Body of pancreas (tissue), 4 donors: ENCODE results near the gene GLI3. TPM values are rescaled to one million over a fixed set of nuclear protein-coding genes. Genes with fewer than 3 reads are reported as not detected.

ENCODE experiments used
- ATAC-seq: fragments of 150-250 bp; one replicate; pipeline ENCODE4 v1.9.1; 2016
- DNase-seq, 4 donors: peaks; one replicate each; pipeline ENCODE4 v3.0.0-alpha.2; 2019
- H3K27ac ChIP-seq, 4 donors: fragments of 200-600 bp; sonication (generic); 1 replicate in 3 of 4; 2 replicates in 1 of 4; pipeline versions ENCODE4 v1.5.1 to v1.6.1; 2016 to 2019; ENCODE audit warnings: mild to moderate bottlenecking in 1 of 4, mixed read lengths in 1 of 4, moderate library complexity in 1 of 4
- H3K27me3 ChIP-seq, 2 donors: fragments of 200-600 bp; sonication (generic); one replicate each; pipeline ENCODE4 v1.6.0; 2016; ENCODE audit warnings: mild to moderate bottlenecking in 1 of 2
- H3K36me3 ChIP-seq, 2 donors: fragments of 200-600 bp; sonication (generic); replicated peaks in 1 of 2; 2 replicates each; pipeline ENCODE4 v1.5.1; 2016; ENCODE audit warnings: low read depth in 2 of 2; ENCODE audit not compliant: insufficient read depth in 1 of 2
- H3K4me1 ChIP-seq: fragments of 200-600 bp; sonication (generic); one replicate; pipeline ENCODE4 v1.6.0; 2016
- H3K4me3 ChIP-seq, 2 donors: fragments of 200-600 bp; sonication (generic); 1 replicate in 1 of 2; 2 replicates in 1 of 2; pipeline ENCODE4 v1.5.1; 2016 to 2019
- H3K9me3 ChIP-seq, 3 donors: fragments of 200-600 bp; sonication (generic); 1 replicate in 2 of 3; 2 replicates in 1 of 3; pipeline ENCODE4 v1.5.1; 2016
- POLR2A ChIP-seq, 3 donors: fragments of 450-650 bp; IDR thresholded peaks; one replicate each; pipeline ENCODE4 v1.6.1; 2016; ENCODE audit warnings: antibody characterized with exemption in 3 of 3, mild to moderate bottlenecking in 2 of 3
- WGBS, 2 donors: methylation state at CpG; one replicate each; pipeline ENCODE4 v1.1.5; 2017; 5-methylcytosine and 5-hydroxymethylcytosine counted together
- intact Hi-C: fragments of 100-400 bp; cut with DNase I; formaldehyde crosslinking; loops from one replicate; pipeline ENCODE4 v1.15.1; 2023
- total RNA-seq, 2 donors: library from RNA; depleted of rRNA; stranded (reverse); fragments of >200 nt; gene quantifications; one replicate each; pipeline ENCODE4 v1.1.0, GENCODE V29; 2016
- TF ChIP-seq, protein P1 (sequence below), 7 experiments: fragments of 450-650 bp in 4 of 7; fragments of 200-600 bp in 3 of 7; sonication (generic) in 3 of 7; IDR thresholded peaks; one replicate each; pipeline ENCODE4 v1.5.1; 2016 to 2019; ENCODE audit warnings: antibody characterized with exemption in 7 of 7

The GLI3 gene
- total RNA-seq, 2 donors from 2014 or later, result 1.0 to 2.0 TPM

DNA sequence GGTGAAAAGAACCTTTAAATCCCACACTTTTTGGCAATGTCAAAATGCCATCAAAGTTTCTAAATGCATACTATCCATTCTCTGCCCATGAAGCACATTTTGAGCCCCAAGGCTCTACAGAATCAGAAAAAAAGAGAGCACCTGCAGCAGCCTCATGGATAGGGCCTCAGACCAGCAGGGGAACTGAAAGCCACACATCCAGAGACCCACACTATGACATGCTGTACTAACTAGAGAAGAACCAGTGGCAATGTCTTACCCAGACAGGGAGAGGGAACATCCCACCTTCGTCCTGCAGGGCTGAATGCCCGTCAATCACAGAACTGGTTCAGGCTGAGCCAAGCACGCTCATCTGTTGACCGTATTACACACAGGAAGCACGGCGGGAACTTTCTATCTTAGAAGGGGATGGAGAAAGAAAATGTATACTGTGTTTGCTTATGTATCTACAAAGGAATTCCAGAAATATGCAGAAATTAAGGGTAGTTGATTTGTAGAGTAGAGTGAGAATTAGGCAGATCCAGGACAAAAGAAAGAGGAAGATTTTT, 237.2 kb downstream of the GLI3 start:
- ATAC-seq, result no peak
- WGBS, 2 donors, result 82 to 97% methylated on average over 6 of the region's 6 CpGs
- TF ChIP-seq, protein P1, sequence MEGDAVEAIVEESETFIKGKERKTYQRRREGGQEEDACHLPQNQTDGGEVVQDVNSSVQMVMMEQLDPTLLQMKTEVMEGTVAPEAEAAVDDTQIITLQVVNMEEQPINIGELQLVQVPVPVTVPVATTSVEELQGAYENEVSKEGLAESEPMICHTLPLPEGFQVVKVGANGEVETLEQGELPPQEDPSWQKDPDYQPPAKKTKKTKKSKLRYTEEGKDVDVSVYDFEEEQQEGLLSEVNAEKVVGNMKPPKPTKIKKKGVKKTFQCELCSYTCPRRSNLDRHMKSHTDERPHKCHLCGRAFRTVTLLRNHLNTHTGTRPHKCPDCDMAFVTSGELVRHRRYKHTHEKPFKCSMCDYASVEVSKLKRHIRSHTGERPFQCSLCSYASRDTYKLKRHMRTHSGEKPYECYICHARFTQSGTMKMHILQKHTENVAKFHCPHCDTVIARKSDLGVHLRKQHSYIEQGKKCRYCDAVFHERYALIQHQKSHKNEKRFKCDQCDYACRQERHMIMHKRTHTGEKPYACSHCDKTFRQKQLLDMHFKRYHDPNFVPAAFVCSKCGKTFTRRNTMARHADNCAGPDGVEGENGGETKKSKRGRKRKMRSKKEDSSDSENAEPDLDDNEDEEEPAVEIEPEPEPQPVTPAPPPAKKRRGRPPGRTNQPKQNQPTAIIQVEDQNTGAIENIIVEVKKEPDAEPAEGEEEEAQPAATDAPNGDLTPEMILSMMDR (IDR thresholded peaks at IDR 0.05), result no peak
- TF ChIP-seq POLR2A (IDR thresholded peaks at IDR 0.05), result no peak
- DNase-seq, result no peak
- Histone ChIP-seq H3K36me3 (no peaks in the 10 kb centered on the region), H3K9me3 (no peaks in the 10 kb centered on the region), H3K27ac (no peak overlapping the region), H3K4me1 (no peaks in the 10 kb centered on the region), H3K4me3 (no peak overlapping the region), H3K27me3 (no peaks in the 10 kb centered on the region)
- intact Hi-C loops, result no loop called here

DNA sequence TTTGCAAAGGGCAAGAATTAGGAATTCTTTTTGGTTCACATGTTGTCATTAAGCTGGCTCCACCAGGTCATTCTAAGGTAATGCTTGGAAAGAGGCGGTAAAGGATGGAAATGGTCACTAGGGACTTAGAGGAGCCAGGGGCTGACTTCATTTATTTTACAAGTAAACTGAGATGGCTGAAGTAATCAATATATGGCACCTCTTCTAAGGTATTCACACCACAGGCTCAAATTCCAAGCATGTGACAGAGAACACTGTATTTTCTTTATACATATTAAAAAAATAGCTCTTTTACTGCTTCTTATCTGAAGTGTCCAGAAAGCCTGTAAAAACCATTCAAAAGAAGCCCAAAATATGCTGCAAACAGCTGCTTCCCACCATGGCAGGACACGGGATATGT, 239.0 kb downstream of the GLI3 start:
- TF ChIP-seq POLR2A (IDR thresholded peaks at IDR 0.05), result no peak
- TF ChIP-seq, protein P1 (IDR thresholded peaks at IDR 0.05), result no peak
- H3K4me3 ChIP-seq, result no peak overlapping the region
- no peaks in the 10 kb centered on the region for H3K36me3 ChIP-seq
- H3K4me1 ChIP-seq, result no peaks in the 10 kb centered on the region
- ATAC-seq (no peak), DNase-seq (no peak)
- H3K9me3 ChIP-seq, result no peaks in the 10 kb centered on the region
- no peaks in the 10 kb centered on the region for H3K27me3 ChIP-seq
- WGBS, 2 donors, result 40 to 54% methylated on average over 2 of the region's 2 CpGs
- intact Hi-C loops, result no loop called here
- H3K27ac ChIP-seq, result no peak overlapping the region

DNA sequence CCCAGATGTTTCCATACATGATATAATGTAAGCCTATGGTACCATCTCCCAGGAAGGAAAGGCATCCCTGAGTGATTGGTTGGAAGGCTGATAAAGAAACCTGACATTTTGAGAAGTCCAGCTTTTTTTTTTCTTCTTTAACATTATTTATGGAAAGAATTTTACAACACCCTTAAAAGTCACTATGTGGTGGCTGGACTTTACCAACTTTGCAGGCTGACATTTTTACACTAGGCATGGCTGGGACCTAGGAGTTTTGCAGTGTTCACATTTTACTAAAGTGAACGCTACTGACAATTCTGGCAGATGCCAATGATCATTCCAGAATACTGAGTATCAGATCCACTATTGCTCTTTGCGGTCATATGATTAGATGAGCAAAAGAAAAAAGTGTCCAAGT, 239.9 kb downstream of the GLI3 start:
- H3K27me3 ChIP-seq, result no peaks in the 10 kb centered on the region
- no peaks in the 10 kb centered on the region for H3K9me3 ChIP-seq
- DNase-seq (no peak), ATAC-seq (no peak)
- no peak overlapping the region for H3K4me3 ChIP-seq
- intact Hi-C loops, result no loop called here
- no peak overlapping the region for H3K27ac ChIP-seq
- no peaks in the 10 kb centered on the region for H3K4me1 ChIP-seq
- H3K36me3 ChIP-seq, result no peaks in the 10 kb centered on the region
- TF ChIP-seq, protein P1 (IDR thresholded peaks at IDR 0.05), result no peak
- TF ChIP-seq POLR2A (IDR thresholded peaks at IDR 0.05), result no peak
- WGBS, 2 donors, result 94% methylated on average over 2 of the region's 2 CpGs

DNA sequence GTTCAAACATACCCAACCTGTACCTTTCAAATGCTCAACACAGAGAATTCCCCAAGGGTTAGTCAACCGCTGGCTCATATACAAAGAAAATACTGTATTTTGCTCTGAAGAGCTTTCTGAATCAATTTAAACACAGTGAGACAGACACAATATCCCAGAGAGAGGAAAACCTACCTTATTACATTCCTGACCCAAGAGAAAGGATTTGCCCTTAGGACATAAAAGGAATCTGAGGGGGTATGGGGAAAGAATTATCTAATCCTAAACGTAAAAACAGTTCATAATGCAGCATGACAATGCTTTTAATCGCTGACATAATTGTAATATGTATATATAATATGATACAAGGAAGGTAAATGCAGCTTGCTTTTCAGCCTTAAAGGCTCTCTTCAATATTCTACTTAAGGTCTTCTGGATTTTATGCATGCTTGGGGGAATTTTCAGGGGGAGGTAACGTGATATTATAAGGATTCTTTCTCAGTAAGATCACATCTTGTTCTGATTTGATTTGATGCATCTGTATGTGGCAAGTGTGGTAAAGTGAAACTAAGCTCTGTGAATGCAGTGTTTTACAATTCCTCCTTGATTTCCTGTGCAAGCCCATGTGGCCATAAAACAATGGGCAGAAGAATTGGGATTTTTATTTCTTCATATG, 240.5 kb downstream of the GLI3 start:
- no peaks in the 10 kb centered on the region for H3K9me3 ChIP-seq
- no peak for ATAC-seq
- no peaks in the 10 kb centered on the region for H3K27me3 ChIP-seq
- no peak for DNase-seq
- no peaks in the 10 kb centered on the region for H3K36me3 ChIP-seq
- no peak overlapping the region for H3K27ac ChIP-seq
- no peaks in the 10 kb centered on the region for H3K4me1 ChIP-seq
- TF ChIP-seq, protein P1 (IDR thresholded peaks at IDR 0.05), result no peak
- TF ChIP-seq POLR2A (IDR thresholded peaks at IDR 0.05), result no peak
- H3K4me3 ChIP-seq, result no peak overlapping the region
- WGBS, 2 donors, result 69 to 72% methylated on average over 4 of the region's 4 CpGs
- intact Hi-C loops, result no loop called here
